ENCODE measurements around the gene PIEZO2.
"Not testable (repeated sequence)": the region's sequence is repeated elsewhere in the genome, so short reads cannot be mapped to it uniquely, and the experiment has no call there.

PIEZO2 gene

DNA sequence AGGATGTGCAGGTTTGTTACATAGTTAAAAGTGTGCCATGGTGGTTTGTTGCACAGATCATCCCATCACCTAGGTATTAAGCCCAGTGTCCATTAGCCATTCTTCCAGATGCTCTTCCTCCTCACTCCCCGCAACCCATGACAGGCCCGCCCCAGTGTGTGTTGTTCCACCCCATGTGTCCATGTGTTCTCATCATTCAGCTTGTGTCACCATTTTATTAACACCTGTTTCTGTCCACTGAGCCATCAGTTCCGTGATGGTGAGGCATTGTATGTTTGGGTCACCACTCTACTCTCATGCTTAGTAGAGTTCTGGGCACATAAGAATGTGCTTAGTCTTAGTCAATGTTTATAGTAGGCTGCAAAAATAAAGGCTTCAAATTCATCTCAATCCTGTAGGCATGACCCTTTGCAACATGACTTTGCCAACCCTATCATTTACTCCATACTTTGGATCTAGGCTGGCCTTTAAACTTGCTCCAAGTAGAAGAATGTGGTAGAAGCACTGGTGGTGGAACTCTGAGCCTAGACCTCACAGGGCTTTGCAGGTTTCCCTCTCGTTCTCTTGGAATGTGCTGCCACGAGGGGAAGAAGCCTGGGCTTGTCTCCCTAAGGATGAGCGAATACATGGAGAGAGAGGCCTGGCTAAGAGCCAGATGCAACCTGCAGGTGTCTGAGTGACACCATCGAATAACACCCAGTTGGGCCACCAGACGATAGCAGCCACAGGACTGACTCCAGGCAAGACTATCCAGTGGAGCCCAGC, 462.0 kb downstream of the PIEZO2 start:
- DNase-seq (ENCODE audit: low read depth, low spot score): no peak

DNA sequence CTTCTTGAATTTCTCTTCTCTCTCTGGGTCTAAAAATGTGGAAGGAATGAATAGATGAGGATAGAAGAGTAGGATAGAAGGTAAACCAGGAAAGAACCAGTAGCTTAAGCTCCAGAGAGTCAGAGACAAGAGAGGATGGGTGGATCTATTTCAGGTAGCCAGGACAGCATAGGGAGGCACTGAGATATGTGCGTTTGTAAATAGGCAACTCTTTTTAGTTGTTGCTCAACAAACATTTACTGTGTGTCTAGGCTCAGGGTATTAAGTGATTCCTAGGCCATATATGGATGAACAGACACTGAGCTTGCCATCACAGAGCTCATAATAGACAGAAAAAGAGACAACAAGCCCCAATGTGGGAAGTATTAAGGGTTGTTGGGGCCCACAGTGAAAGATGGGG, 463.1 kb downstream of the PIEZO2 start:
- DNase-seq (ENCODE audit: low read depth, low spot score): no peak

DNA sequence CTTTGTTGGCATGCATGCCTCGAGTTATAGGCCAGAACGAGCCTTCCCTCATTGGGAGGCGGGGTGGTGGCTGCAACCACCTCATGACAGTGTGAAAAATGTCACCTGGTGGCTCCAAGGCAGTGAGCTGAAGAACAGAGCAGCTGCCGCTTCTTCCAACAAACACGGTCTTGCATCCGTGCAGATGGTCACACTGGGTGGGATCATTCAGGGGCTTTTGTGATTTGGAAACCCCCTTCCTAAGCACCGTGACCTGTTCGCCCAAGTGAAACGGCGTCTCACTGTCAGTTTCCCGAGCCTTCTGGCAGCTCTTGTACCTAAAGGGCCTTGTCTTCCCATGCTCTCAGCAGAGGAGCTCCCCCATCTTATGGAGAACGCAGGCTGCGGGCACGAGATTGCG, 463.9 kb downstream of the PIEZO2 start:
- DNase-seq (ENCODE audit: low read depth, low spot score): no peak

DNA sequence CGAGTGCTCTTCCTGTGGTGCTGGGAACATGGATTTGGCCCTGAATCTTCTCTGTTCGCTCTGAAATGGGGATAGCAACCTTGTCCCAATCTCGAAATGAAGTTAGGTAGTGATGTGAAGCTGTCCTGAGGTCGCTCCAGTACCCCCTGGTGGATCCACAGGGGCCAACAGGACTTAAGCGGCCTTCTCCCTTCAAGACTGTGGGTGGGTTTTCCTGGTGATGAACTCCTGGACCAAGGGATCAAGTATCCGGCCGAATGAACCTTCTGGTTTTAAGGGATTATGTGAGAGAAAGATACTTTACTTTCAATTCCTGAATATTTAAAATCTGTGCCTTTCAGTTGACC, 467.0 kb downstream of the PIEZO2 start:
- DNase-seq (ENCODE audit: low read depth, low spot score): no peak

DNA sequence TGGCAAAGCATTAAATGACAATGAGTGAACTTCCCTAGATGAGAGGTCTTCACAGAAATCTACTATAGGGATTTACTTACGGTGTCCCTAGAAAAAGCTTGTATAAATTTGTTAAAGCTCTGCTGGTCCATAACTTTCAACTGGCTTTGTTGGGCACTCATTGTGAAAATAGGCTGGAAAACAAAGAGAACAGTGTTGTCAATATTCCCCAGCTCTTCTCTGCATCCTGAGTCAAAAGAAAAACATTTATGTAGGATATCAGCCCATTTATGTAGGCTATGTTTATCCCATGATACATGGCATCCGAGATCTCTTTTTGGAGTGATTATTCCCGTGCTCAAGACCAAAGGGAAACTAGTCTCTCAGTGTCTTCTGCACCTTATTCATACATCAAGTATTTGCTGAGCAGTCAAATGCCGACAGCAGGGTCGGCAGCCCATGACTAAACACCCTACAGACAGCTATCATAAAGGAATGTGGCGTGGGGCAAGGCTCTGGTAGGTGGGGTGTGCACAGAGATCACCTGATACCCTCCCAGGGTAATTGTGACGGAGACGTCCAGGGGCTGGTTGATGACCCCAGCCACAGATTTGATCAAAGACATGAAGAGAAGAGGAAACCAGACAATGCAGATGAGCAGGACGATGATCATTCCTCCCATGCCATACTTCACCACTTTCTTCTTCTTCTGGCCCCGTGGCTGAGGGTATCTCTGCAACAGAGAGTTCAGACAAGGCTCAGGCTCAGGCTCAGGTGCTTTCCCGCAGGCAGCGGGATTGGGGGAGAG, 467.6 kb downstream of the PIEZO2 start:
- DNase-seq (ENCODE audit: low read depth, low spot score): no peak

DNA sequence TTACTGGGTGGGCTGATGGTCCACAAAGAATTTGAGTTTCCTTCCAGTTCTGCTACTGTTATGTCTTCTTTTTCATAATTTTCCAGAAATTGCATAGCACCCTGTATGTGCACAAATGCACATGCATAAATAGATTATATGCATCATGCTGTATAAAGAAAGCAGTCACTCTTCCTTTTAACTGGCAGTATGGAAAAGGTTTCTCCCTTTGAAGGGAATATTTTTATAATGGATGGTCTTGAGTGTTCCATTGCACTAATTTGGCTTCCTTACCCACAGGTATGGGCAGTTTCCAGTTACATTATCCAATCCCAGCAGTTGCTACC, 469.1 kb downstream of the PIEZO2 start:
- no peak for DNase-seq (ENCODE audit: low read depth, low spot score)

DNA sequence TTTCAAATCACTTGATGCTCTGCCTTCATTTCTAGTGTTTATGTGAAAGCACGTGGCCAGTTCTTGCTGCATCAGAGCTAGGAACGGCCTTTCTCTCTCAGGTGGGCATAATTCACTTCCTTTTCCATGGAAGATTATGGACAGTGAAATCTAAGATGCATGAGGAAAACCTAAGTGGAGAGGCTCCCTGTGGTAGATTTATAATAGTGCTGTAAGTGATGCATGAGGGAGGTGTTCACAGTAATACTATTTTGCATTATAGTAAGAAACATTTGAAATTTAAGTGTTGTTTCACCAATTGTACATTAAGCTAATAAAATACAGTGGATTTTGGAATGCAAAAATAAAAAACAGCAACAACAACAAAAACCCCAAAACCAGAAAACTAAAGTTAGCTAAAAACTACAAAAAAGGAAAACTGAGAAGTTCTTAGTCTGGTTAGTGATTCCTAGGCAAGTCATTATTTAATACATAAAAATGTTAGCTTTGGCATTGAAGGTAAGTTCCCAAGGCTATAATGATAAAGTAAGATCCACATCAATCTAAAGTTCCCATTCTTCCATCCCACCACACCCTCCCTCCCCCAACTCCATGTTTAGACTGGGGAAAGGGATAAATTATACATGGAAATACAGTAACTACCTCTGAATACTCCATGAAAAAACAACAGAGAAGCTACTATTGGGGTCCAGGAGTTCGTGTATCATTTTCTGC, 469.7 kb downstream of the PIEZO2 start:
- no peak for DNase-seq (ENCODE audit: low read depth, low spot score)

DNA sequence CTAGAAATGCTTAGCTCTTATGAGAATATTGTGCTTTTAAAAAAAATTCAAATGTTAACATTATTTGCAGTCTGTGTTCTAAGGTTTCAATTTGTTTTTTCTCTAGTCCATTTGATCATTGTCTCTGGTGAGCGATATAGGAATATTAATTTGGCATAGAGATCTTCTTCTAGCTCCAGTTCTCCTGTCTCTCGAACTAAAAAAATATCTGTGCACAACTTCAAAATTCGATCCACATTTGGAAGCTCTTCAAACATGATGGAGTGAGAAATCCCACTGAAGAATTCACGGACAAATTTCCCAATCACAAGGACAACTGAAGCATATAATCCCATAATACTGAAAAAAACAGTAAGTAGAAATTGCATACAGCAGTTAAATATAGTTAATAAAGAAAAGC, 477.9 kb downstream of the PIEZO2 start:
- DNase-seq (ENCODE audit: low read depth, low spot score): no peak

DNA sequence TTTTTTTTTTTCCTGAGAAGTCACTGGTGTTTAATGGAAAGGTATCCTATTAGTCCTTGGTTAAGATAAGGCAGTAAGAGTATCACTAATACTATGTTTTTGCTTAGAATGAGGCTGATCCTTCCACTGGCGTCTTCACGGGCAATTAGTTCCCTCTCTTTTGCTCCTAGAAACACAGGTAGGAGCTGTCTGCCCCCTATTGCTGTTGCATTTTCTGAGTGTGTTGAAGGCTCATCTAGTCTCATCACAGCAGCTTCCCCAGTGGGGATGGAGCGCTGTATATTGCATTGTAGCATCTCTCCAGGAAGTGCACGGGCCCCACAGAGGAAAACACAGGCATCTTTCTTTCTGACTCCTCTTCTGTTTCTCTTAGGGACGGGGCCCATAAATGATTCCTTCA, 478.5 kb downstream of the PIEZO2 start:
- DNase-seq (ENCODE audit: low read depth, low spot score): no peak

DNA sequence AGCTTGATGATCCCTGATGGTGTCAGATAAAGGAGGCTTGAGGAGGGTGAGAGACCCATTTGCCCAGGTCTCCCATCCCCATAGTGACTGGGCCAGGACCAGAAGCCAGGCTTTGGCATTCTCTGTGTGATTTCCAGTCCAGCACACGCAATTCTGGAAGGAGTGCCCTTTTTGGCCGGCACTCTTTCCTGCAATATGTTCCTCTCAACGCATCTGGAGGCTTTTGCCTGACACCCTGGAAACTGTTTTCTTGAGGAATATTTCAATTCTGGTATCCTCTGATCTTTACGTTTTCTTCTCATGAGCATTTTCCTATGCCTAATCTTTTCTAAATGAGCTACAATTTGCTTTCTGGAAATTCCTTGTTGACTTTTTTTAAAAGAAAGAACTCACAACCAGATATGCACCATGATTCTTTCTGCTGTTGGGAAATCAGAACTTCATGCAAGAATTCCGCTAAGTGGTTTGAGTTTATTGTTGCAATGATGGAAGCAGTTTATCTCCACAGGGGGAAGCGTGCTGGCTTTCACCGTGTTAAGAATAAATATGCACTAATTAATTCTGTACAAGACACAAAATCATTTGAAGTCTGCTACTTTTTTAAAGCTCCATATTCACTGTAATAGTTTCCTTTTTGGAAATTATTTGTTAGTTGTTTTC, 479.8 kb downstream of the PIEZO2 start:
- no peak for DNase-seq (ENCODE audit: low read depth, low spot score)

DNA sequence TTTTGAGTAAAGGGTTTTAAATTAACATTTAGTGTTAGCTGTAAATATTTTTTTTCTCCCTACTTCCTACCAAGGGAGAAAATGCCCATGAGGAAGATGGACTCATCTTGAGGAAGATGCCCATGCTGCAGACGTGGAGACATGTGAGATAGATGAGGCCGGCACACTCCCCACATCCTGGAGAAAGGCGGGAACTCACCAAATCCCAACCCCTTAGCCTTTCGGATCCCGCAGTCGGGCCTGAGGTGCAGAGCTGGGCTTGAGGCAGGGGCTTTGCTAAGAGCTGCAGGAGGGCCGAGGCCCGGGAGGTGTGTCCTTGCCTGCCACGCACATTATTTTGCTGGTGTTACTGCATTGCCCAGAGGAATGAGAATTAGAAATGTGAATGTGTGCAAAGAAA, 485.6 kb downstream of the PIEZO2 start:
- DNase-seq (ENCODE audit: low read depth, low spot score): no peak

DNA sequence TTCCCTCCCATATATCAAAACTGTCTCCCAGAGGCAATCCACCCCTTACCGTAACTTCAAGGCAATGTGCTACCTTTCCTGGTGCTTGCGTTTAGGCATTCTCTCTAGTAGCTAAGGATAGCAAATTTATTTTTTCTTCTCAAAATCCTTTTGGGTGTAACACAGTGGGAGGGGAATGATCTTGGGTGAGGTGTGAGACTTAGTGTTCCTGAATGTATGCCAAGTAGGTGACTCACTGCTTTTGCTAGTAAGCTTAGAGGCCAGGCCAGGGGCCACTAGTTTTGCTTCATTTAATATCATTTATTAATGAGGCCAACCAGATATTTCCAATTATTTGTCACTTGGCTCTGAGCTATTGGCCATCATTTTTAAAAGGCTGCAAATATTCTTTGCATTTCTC, 488.1 kb downstream of the PIEZO2 start:
- DNase-seq (ENCODE audit: low read depth, low spot score): no peak

DNA sequence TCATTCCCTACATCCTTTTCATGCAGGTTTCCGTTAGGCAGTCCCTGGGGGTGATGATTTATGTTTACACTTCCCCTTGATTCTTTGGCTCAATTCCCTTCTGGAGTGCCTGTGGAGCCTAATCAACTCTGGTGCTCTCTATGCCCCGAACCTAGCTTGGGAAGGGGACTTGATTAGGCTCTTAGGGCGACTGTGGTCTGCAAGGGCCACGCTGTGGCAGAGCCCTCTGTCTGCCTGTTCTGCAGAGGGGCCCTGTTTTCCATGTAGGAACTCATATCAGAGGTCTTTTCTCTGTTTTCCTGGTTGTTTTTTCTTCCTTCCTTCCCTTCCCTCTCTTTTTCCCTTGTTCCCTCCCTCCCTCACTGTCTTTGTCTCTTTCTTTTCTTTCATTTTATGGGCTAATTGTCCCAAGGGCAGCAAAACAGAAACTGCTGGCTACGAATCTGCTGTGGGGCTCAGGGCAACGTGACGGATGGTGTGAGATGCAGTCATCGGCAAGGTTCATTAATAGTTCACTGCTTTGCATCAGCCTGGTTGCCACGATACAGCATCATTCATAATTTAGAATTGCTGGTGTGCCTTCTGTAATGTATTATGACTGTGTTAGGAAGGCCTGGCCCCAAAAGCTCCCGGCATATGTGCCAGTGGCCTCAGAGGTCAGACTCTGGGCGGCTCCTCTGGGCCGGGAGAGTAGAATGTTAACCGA, 489.0 kb downstream of the PIEZO2 start:
- DNase-seq (ENCODE audit: low read depth, low spot score): no peak

DNA sequence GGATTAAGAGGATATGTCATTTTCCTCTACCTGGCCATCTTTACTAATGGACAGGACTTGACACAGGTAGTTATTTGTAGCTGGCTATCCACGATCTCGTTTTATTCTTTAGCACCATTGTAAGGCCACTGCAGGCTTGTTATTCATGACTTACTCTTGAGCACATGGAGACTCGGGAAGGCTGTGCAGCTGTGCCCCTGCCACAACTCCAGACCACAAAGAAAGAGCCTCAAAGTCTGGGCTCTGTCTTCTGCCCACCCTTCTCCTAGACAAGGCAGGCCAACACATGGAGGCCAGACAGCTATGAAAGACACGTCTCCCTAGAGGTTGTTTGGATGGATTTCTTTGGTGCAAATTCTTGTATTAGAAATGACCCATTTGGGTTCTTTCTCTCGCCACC, 489.8 kb downstream of the PIEZO2 start:
- no peak for DNase-seq (ENCODE audit: low read depth, low spot score)

DNA sequence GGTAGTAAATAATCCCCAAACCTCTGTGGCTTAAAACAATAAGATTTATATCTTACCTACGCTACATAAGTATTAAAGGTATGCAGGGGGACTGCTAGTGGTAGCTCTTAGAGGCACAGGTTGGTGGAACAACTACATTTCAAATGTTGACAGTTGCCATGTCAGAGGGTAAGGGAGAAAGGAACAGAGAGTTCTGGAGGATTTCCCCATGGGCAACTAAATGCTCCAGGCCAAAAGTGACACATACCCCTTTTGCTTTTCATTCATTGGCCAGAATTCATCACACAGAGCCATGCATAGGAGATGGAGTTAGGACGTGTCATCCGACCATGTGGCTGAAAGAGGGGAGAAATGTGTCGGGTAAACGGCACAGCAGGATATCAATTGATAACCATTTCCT, 490.4 kb downstream of the PIEZO2 start:
- no peak for DNase-seq (ENCODE audit: low read depth, low spot score)

DNA sequence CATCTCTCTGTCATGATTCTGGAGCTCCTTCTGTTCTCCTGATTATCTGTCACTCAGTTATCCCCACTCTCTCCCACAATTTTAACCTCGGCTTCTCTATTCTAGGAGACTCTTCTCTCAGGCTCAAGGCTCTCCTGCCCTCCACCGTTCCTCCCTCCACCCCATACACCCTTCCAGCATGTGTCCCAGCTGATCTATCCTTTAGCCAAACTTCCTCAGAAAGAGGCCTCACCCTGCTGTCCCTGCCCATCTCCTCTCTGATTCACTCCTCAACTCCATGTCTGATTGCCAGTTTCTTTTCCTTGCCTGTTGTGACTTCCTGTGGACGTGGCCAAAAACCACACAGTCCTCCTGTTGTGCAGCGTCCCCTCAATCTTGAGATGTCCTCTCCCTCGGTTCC, 505.4 kb downstream of the PIEZO2 start:
- not testable (repeated sequence) for DNase-seq (ENCODE audit: low read depth, low spot score)

DNA sequence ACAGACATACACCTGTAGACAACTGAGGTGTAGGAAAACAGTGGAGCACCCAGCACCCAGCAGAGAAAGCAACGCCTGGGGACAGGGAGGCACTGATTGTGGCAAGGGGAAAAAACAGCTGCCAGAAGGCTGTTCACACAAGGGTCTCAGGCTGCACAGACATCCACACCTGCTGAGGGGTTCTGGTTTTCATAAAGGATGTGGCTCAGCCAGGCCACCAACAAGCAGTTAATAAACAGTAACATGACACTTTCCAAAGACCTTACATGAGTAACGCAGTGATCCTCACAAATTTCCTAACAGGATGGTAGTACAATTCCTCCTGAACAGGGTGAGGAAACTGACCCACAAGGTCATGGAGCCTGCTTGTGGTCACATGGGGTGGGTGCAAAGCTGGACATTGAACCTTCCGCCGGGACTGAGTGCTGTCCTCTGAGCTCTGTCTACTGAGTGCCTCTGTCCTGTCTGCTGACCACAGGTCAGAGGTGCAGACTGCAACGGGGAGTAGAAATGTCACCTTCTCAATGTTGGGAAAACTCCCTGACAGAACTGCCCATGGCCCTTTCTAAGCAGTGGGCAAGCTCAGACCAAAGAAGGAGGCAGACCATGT, 506.3 kb downstream of the PIEZO2 start:
- not testable (repeated sequence) for DNase-seq (ENCODE audit: low read depth, low spot score)

DNA sequence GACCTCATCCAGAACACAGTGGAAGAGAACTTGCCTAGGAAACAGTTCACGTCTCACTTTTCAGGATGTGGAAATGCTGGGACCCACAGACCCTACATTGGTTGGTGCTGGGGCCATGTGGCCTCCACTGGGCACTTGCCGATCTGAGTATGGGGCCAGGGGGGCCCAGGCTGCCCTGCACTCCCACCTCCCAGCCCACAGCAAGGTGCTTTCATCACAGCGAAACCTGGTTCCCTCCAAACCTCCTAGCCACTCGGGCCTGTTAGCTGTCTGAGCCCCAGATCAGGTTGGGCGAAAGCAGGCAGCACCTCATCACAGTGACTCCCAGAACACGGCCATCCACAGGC, 510.9 kb downstream of the PIEZO2 start:
- DNase-seq (ENCODE audit: low read depth, low spot score): not testable (repeated sequence)

DNA sequence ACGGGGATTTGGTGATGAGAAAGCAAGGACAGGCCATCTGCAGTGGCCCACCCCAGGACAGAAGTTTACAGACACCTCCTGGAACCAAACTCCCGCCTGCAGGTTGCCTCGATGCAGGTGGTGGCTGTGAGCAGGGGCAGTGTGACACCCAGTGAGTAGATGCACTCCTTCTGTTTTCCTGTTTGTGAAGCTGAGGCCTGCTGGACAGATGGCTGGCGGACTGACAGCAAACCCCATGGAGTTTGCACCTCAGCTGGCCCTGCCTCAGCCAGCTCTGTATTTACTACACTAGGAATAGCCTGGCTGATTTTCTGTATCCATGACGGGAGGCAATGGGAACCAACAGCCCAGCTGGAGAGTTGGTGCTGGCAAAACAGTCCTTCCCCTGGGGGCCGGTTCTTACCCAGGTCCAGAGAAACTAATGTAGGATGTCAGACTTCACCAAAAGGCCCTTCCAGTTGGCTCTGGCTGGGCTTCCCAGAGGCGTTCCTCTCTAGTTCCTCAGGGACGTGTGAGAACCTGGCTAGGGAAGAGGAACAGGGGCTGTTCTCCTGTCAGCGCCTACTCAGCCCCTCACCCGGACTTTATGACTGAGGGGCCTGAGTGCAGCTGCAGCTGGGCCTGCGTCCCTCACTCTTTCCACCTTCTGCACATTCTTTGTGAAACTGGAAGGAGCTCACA, 511.4 kb downstream of the PIEZO2 start:
- not testable (repeated sequence) for DNase-seq (ENCODE audit: low read depth, low spot score)

DNA sequence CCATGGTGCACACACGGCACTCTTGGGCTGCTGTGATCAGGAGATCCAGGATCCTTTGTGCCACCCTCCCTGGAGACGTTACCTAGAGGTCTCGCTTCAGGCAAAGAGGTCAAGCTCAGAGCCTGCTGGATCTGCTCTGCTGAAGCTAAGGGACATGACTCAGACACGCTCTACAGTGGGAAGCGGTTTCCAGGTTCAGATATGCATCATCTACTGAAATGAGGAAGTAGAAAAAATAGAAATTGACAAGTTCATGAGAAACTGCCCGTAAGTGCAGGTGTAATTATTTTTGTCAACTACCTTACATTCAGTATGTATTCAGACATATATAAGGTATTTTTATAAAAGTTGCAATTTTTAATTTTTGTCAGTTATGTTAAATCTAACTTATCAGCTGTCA, 520.3 kb downstream of the PIEZO2 start:
- not testable (repeated sequence) for DNase-seq (ENCODE audit: low read depth, low spot score)

Data from activated naive CD8-positive, alpha-beta T cell treated with anti-CD3 and anti-CD28 coated beads, Interleukin-2, amount 50 U/mL, for 16 hours (primary cell).